HPDE6-E6E7 (cell line): ENCODE measurements around the gene PRKG1.

Experiments used
- DNase-seq: peaks from one replicate; pipeline ENCODE4 v3.0.0; 2011; ENCODE audit warnings: missing footprints; ENCODE audit errors: extremely low spot score

Gene PRKG1

DNA sequence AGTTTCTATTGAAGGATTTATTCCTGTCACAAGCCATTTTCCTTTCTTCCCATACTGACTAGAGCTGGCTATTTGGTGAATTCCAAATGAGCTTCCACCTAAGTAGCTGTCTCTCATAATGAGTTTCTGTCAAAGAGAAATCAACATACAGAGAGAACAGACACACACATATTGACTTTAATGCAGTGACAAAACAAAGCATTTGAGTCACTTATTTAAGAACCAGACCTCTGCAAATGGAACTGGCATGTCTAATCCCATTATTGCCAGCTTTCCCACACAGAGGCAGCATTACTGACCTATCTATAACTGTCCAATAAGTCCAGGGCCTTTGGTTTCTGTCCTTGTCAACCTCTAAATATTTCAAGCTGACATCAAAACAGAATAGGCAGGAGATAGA is 804.4 kb downstream of the PRKG1 start:
- no peak for DNase-seq

GRCh38 chr10:51879238-51879637 is 805.0 kb downstream of the PRKG1 start:
- DNase-seq = peak; percentile 64

DNA sequence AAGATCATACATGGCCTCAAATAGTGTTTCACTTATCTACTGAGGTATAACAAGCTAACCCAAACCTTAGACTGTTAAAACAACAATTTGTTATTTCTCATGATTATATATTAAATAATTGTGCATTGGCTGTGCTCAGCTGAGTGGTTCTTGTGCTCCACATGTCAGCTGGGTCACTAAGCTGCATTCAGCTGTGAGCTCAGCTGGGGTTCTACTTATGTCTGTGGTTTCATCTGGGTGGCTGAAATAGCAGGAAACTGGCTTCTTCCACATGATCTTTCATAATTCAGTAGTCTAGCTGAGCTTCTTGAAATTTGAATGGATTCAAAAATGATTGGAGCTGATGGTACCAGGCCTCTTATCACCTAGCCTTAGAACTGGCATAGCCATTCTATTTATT is 806.9 kb downstream of the PRKG1 start:
- no peak for DNase-seq

GRCh38 chr10:51886438-51887068 is 812.3 kb downstream of the PRKG1 start:
- no peak for DNase-seq

- no peak for DNase-seq
Observed at GRCh38 chr10:51888263-51888662, 814.0 kb downstream of the PRKG1 start.

- no peak for DNase-seq
Observed at GRCh38 chr10:51892313-51892712, 818.0 kb downstream of the PRKG1 start.

DNA sequence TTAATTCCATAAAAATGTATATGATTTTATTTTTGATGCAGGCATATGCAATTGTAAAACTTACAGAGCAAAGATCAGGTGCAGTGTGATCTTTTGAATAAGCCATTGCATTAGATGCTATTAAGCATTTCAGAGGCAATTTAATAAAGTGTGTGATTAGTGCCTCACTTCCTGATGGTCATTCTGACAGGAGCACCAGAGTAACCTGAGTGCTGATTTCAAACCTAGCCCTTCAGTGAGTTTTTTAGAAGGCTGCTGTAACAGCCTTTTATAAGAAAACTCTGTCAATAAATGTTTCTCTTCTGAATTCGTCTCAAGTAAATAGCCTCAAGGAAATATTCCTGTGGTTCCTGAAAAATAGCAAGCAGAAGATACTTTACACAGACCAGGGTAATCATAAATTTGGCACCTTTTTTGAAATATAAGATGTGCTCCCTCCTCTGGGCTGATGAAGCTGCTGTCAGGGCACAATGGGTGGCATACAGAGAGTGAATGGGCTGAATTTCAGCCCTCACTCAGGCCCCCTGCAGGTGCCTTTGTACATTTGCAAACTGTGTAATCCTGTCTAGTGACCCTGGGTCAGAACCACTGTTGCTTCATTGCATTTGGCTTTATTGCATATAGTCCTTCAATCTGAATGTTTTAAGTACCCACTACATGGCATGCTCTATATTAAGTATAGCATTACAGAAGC is 818.8 kb downstream of the PRKG1 start:
- DNase-seq = no peak

DNA sequence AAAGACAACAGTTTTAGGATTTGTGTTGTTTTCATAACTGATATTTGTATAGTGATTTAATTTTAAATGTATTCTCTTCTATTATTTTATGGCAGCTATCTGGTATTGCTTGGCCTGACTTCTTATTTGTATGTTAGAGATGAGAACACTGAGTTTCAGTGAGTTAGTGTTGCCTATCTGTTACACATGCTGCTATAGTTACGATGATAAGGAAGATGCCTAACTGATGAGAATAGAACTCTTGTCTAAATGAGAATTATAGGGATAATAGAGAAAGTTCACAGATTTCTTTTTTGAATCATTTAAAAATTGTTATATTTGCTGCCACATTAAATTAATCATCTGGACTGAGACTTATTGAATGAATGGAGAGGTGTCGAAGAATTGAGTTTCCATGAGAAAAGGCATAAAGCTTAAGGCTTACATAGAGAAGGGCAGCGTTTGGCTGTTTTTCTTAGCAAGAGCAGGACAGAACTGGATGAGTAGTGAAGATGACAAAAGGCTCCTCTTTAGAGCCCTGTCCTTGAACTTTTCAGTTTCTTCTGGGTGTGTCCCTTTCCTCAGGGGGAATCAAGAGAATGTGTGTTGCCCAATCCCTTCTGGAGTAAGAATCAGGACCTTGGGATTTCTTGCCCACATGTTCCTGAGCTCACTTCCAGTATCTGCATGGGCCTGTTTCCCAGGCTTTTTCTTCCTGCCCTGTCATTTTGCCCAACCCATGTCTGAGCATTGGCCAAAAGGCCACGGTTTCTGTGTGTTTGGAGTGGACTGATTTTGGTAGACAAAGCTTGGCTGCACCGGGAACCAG is 820.7 kb downstream of the PRKG1 start:
- no peak for DNase-seq

DNA sequence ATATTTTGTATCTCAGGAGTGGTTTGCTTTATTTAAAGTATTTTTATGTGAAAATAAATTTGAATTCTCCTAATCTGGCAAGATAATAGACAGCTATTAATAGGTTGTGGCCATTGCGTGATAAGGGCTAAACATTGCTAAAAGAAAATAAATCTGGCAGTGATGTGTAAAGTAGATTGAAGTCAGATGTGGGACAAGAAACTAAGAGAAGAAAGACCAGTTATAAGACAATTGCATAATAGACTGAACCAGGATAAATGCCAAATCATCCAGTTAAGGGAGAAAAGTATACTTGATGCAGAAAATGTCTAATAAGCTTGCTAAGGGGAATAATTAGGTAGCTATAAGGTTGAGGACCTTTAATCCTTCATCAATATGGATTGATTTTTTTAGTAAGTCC is 822.6 kb downstream of the PRKG1 start:
- DNase-seq = no peak

DNA sequence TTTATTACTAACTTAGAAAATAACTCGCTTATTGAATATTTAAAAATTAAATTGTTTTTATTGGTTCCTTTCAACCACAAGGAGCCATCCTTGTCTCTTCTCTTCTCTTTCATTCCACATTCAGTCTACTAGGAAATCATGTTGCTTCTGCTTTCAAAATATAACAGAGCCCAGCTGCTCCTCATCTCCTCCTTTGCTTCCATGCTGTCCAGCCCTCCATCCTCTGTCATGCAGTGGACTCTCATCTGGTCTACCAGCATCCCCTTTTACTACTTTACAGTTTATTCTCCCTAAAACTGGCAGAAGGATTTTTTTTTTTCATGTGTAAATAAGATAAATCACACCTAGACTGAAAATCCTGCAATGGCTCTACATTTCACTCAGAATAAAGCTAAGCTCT is 823.3 kb downstream of the PRKG1 start:
- DNase-seq = no peak

GRCh38 chr10:51900180-51900579 is 825.9 kb downstream of the PRKG1 start:
- DNase-seq = no peak

DNA sequence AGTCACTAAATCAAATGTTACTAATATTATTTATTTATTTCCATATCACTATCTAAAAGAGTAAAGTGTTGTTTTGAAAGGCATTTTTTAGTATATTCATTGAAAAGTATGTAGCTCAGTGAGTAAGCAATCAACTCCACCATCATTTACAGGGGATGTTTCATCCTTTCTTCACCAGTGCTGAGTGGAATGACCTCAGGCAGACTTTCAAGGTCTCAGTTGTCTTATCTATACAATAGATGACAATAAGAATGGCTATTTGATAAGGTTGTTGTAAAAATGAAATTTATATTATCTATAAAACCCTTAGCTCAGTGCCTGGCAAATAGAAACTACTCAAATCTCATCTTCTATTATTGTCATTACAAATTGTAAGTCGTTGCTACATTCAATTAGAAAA is 829.4 kb downstream of the PRKG1 start:
- no peak for DNase-seq

GRCh38 chr10:51905032-51905431 is 830.7 kb downstream of the PRKG1 start:
- no peak for DNase-seq

DNA sequence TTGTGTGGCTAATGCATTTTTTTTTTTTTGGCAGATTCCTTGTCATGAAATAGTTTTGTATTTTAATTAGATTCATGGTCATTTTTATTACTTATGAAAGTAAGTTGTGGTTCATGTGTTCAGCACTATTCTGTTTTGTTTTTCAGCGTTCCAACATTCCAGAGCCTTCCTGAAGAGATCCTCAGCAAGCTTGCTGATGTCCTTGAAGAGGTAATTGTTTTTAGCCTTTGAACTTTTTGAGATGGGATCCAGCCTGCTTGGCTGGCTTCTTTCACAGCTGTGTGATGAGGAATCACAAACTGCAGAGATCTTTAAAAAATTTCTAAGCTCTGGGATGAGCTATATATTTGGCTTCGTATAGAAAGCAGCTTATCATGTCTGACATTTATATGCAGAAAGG is 833.1 kb downstream of the PRKG1 start:
- no peak for DNase-seq

DNA sequence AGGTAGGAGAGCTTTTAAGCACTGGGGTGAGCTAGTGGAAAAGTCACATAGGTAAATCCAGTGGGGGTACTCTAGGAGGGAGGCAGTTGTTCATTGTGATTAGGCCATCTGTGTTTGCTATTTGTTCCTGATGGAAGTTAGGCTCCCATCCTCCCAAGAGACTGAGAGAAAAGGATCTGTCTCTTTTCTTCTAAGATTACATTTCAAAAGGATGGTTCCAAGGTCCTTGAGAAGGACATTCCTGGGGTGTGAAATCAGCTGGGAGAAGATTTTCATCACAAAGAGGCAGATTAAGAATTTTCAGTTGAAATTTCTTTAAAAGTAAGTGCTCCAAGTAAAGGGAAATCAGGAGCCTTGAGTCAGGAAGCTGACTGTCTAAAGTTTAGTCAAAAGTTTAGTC is 835.9 kb downstream of the PRKG1 start:
- no peak for DNase-seq

GRCh38 chr10:51910596-51910995 is 836.3 kb downstream of the PRKG1 start:
- no peak for DNase-seq

GRCh38 chr10:51911723-51912122 is 837.4 kb downstream of the PRKG1 start:
- DNase-seq = no peak

DNA sequence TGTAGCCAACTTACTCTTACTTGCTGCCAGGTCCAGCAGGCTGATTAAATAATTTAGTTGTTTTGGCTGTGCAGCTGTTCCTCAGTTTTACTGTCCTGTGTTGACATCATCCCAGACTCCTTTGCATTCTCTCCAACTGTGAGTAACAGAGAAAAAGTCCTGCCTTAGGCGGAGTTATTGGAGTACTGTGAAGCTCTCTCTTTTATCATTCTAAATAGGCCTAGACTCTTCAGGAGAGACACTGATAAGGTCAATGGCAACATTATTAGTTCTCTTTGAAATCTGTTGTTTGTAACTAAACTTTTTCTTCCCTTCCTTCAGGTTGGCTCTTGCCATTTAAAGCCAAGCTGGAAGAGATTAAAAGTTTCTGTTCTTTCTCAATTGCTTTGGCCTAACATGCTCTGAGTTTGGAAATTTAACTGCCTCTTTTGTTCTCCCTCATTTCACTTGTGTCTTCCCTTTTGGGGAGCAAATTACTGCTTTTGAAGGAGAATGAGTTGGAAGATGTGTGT is 840.8 kb downstream of the PRKG1 start:
- no peak for DNase-seq

DNA sequence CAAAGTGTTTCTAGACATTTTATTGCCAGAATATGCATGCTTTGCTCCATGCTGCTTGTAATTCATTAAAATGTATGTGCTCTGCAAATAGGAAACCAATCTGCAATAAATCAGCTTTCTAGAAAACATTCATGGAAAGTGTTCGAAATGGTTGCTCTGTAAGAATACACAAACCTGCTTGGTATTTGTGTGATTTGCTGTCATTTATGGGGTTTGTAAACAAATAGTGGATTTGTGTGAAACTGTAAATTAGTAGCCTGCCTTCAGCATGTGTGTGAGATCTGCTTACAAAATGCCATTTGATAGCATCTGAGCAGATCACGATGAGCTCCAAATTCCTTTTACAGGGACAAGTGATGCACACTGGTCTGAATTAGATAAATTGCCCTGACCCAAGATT is 844.2 kb downstream of the PRKG1 start:
- DNase-seq = no peak

GRCh38 chr10:51918884-51919325 is 844.6 kb downstream of the PRKG1 start:
- DNase-seq = no peak

- DNase-seq = no peak
Observed at GRCh38 chr10:51920672-51921071, 846.4 kb downstream of the PRKG1 start.

DNA sequence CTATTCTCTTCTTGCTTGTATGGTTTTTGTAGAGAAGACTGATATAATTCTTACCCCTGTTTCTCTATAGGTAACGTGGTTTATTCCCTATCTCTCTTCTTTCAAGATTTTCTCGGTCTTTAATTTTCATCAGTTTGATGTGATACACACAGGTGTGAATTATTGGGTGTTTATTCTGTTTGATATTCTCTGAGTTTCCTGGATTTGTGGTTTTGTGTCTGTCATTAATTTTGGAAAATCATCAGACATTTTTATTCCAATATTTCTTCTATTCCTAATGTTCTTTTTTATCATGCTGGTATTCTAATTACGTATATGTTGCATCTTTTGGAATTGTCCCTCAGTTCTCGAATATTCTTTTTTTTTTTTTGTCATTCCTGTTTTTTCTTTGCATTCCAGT is 850.1 kb downstream of the PRKG1 start:
- DNase-seq = no peak

DNA sequence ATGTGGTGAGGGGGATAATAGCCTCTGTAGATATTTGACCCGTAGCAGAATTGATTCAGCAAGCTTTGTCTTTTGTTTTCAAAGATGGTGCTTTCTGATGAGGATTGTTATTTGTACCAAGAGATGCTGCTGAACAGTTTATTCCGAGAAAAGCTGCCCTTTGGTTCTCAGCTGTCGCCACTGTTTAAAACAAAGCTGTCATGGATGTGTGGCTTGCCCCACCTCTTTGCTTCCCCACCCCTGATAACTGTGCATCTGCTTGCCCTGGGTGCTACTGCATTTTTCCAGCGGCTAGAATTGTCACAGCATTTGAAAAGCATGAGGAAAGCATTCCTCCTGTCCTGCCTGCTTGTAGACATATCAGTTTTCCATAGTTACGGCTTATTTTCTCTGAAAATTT is 852.0 kb downstream of the PRKG1 start:
- DNase-seq = no peak
